HepG2 (cell line): ENCODE measurements around the gene EMILIN1. TPM values are rescaled to one million over a fixed set of nuclear protein-coding genes. Genes with fewer than 3 reads are reported as not detected.
A peak's percentile ranks its signal among the peaks of the same experiment; 100 is the strongest.

Source experiments
- CBFB ChIP-seq: sonication (generic); formaldehyde crosslinking; IDR thresholded peaks from 2 replicates; pipeline ENCODE4 v1.4.0; 2020; ENCODE audit warnings: missing genetic modification reagents
- EED ChIP-seq: sonication (generic); formaldehyde crosslinking; IDR thresholded peaks from 2 replicates; pipeline ENCODE4 v1.5.0; 2020; ENCODE audit warnings: mild to moderate bottlenecking, missing genetic modification reagents
- ETV5 ChIP-seq: IDR thresholded peaks from 2 replicates; pipeline ENCODE4 v1.6.1; 2018; ENCODE audit warnings: missing biosample characterization, missing genetic modification reagents, inconsistent platforms, borderline replicate concordance
- HMG20B ChIP-seq: conservative IDR thresholded peaks from 2 replicates; pipeline ENCODE4 v1.6.1; 2016; ENCODE audit warnings: missing genetic modification reagents, missing compliant biosample characterization
- KDM2A ChIP-seq: sonication (generic); formaldehyde crosslinking; IDR thresholded peaks from 2 replicates; pipeline ENCODE4 v1.4.0; 2020; ENCODE audit warnings: low read depth, missing genetic modification reagents, borderline replicate concordance
- MAZ ChIP-seq, 2 experiments: sonication (generic) in 1 of 2; formaldehyde crosslinking in 1 of 2; IDR thresholded peaks; 2 replicates each; pipeline versions ENCODE4 v1.5.0 to v1.6.1; 2012 to 2020; ENCODE audit warnings: low read depth in 2 of 2, mild to moderate bottlenecking in 2 of 2, borderline replicate concordance in 1 of 2, improper control_type of control experiment in 1 of 2, low read length in 1 of 2, missing genetic modification reagents in 1 of 2, moderate library complexity in 1 of 2
- PCBP1 ChIP-seq: fragments of 200-400 bp; formaldehyde crosslinking; IDR thresholded peaks from 2 replicates; pipeline ENCODE4 v1.6.1; 2017; ENCODE audit warnings: mild to moderate bottlenecking, low read depth, low read length, borderline replicate concordance
- SMAD9 ChIP-seq: sonication (generic); formaldehyde crosslinking; IDR thresholded peaks from 2 replicates; pipeline ENCODE4 v1.5.1; 2020; ENCODE audit warnings: mild to moderate bottlenecking, missing genetic modification reagents
- TBX2 ChIP-seq: sonication (generic); formaldehyde crosslinking; IDR thresholded peaks from 2 replicates; pipeline ENCODE4 v1.5.0; 2020; ENCODE audit warnings: missing genetic modification reagents, mild to moderate bottlenecking, borderline replicate concordance
- ZNF263 ChIP-seq: sonication (generic); formaldehyde crosslinking; IDR thresholded peaks from 2 replicates; pipeline ENCODE4 v1.4.0; 2020; ENCODE audit warnings: missing genetic modification reagents
- ZNF274 ChIP-seq: sonication (generic); formaldehyde crosslinking; IDR thresholded peaks from 2 replicates; pipeline ENCODE4 v1.5.1; 2020; ENCODE audit warnings: mild to moderate bottlenecking, missing genetic modification reagents
- ZNF33B ChIP-seq: sonication (generic); formaldehyde crosslinking; IDR thresholded peaks from 2 replicates; pipeline ENCODE4 v1.5.1; 2020; ENCODE audit warnings: mild to moderate bottlenecking, missing genetic modification reagents
- ZNF788 ChIP-seq: sonication (generic); formaldehyde crosslinking; IDR thresholded peaks from 2 replicates; pipeline ENCODE4 v1.5.0; 2020; ENCODE audit warnings: mild to moderate bottlenecking, missing genetic modification reagents, borderline replicate concordance
- ZSCAN12 ChIP-seq: sonication (generic); formaldehyde crosslinking; IDR thresholded peaks from 2 replicates; pipeline ENCODE4 v1.9.0; 2021; ENCODE audit warnings: mild to moderate bottlenecking, missing genetic modification reagents
- ZSCAN25 ChIP-seq: sonication (generic); formaldehyde crosslinking; IDR thresholded peaks from 2 replicates; pipeline ENCODE4 v1.8.0; 2022; ENCODE audit warnings: mild to moderate bottlenecking, missing genetic modification reagents
- polyA plus RNA-seq, 8 experiments: library from polyadenylated mRNA; depleted of rRNA in 3 of 8; stranded (reverse) in 7 of 8; unstranded in 1 of 8; fragments of >200 nt; fragmentation: Illumina TruSeq in 4 of 8; extraction: Trizol in 4 of 8; gene quantifications; 2 replicates each; pipeline versions ENCODE4 v1.2.1 to v1.2.3, GENCODE V29; 2011 to 2016; ENCODE audit warnings: low read depth in 4 of 8, missing spikeins in 1 of 8, mixed read lengths in 1 of 8; ENCODE audit not compliant: insufficient read depth in 1 of 8
- total RNA-seq, 5 experiments: library from RNA; depleted of rRNA; stranded (reverse); fragments of >200 nt; fragmentation: Illumina TruSeq; extraction: Trizol; gene quantifications; 2 replicates each; pipeline ENCODE4 v1.2.3, GENCODE V29; 2016; ENCODE audit warnings: low read depth in 1 of 5
- TF ChIP-seq, protein P1 (sequence below): sonication (generic); formaldehyde crosslinking; IDR thresholded peaks from 2 replicates; pipeline ENCODE4 v1.4.0; 2020; ENCODE audit warnings: missing genetic modification reagents
- TF ChIP-seq, protein P2 (sequence below): sonication (generic); formaldehyde crosslinking; IDR thresholded peaks from 2 replicates; pipeline ENCODE4 v1.4.0; 2020; ENCODE audit warnings: missing genetic modification reagents
- TF ChIP-seq, protein P3 (sequence below): sonication (generic); formaldehyde crosslinking; IDR thresholded peaks from 2 replicates; pipeline ENCODE4 v1.8.1; 2022; ENCODE audit warnings: mild to moderate bottlenecking, missing genetic modification reagents
- TF ChIP-seq, protein P4 (sequence below): sonication (generic); formaldehyde crosslinking; conservative IDR thresholded peaks from 2 replicates; pipeline ENCODE4 v1.8.1; 2023; ENCODE audit warnings: missing genetic modification reagents

EMILIN1 gene
- total and polyA plus RNA-seq, 2 of the 13 experiments (the other 11 are each of a cell fraction or from before 2014, with no cell fraction given): 8.1 to 9.7 TPM

DNA sequence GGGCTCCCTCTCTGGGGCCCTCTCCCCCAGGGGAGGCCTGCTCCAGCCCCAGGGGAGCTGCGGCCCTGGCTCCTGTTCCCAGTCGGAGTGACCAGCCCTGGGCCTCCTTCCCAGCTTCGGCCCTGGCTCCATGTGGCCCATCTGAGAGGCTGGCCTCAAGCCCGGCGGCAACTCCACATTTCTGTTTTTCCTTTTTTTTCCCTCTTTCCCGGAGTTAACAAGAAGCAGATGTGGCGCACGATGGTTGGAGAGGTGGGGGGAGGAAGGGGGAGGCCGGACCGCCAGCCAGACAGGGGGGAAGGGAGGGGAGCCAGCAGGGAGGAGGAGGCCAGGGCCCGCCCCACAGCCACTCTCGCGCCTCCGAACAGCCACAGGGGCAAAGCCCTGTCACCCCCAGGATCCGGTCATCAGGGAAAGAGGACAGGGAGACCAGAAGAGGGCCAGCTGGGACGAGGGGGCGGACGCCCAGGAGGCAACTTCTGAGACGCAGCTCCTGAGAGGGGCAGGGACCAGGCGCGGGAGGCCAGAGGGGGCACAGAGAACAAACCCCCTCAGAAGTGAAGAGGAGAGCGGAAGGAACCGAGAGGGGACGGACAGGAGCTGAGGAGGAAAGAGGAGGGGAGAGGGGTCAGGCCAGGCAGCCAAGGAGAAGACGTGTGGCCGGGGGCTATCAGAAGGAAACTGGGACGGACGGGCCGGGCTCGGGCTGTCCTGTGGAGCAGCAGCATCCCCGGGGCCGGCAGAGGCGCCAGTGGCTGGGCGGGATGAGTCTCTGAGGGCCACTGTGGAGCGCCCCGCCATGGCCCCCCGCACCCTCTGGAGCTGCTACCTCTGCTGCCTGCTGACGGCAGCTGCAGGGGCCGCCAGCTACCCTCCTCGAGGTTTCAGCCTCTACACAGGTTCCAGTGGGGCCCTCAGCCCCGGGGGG, at the start of gene EMILIN1 (continued):
- TF ChIP-seq, protein P1, sequence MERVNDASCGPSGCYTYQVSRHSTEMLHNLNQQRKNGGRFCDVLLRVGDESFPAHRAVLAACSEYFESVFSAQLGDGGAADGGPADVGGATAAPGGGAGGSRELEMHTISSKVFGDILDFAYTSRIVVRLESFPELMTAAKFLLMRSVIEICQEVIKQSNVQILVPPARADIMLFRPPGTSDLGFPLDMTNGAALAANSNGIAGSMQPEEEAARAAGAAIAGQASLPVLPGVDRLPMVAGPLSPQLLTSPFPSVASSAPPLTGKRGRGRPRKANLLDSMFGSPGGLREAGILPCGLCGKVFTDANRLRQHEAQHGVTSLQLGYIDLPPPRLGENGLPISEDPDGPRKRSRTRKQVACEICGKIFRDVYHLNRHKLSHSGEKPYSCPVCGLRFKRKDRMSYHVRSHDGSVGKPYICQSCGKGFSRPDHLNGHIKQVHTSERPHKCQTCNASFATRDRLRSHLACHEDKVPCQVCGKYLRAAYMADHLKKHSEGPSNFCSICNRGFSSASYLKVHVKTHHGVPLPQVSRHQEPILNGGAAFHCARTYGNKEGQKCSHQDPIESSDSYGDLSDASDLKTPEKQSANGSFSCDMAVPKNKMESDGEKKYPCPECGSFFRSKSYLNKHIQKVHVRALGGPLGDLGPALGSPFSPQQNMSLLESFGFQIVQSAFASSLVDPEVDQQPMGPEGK (CRISPR knock-in tag): peak; percentile 54
- TF ChIP-seq HMG20B (CRISPR knock-in tag) (no peak), ZNF274 (CRISPR knock-in tag) (peak; percentile 72), CBFB (CRISPR knock-in tag) (no peak), ZNF33B (0 out of 2 replicates have a peak, but pooled peaks have one; percentile 33), ETV5 (CRISPR knock-in tag) (0 out of 2 replicates have a peak, but pooled peaks have one; percentile 13), ZNF788 (CRISPR knock-in tag) (0 out of 2 replicates have a peak, but pooled peaks have one; percentile 45), ZSCAN12 (CRISPR knock-in tag) (no peak), SMAD9 (CRISPR knock-in tag) (0 out of 2 replicates have a peak, but pooled peaks have one; percentile 61), TBX2 (CRISPR knock-in tag) (0 out of 2 replicates have a peak, but pooled peaks have one; percentile 17), PCBP1 (0 out of 2 replicates have a peak, but pooled peaks have one; percentile 74), ZNF263 (CRISPR knock-in tag) (0 out of 2 replicates have a peak, but pooled peaks have one; percentile 0), EED (CRISPR knock-in tag) (0 out of 2 replicates have a peak, but pooled peaks have one; percentile 1), KDM2A (CRISPR knock-in tag) (0 out of 2 replicates have a peak, but pooled peaks have one; percentile 28), MAZ (IDR thresholded peaks at IDR 0.05; ENCODE audit: borderline replicate concordance, low read depth, low read length) (no peak), MAZ (CRISPR knock-in tag; IDR thresholded peaks at IDR 0.05; ENCODE audit: low read depth) (peak; percentile 63; the same call in 1 of the 2 replicates), ZSCAN25 (CRISPR knock-in tag) (peak; percentile 98)
- TF ChIP-seq, protein P2, sequence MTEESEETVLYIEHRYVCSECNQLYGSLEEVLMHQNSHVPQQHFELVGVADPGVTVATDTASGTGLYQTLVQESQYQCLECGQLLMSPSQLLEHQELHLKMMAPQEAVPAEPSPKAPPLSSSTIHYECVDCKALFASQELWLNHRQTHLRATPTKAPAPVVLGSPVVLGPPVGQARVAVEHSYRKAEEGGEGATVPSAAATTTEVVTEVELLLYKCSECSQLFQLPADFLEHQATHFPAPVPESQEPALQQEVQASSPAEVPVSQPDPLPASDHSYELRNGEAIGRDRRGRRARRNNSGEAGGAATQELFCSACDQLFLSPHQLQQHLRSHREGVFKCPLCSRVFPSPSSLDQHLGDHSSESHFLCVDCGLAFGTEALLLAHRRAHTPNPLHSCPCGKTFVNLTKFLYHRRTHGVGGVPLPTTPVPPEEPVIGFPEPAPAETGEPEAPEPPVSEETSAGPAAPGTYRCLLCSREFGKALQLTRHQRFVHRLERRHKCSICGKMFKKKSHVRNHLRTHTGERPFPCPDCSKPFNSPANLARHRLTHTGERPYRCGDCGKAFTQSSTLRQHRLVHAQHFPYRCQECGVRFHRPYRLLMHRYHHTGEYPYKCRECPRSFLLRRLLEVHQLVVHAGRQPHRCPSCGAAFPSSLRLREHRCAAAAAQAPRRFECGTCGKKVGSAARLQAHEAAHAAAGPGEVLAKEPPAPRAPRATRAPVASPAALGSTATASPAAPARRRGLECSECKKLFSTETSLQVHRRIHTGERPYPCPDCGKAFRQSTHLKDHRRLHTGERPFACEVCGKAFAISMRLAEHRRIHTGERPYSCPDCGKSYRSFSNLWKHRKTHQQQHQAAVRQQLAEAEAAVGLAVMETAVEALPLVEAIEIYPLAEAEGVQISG: peak; percentile 0; the same call in 1 of the 2 replicates
- TF ChIP-seq, protein P3, sequence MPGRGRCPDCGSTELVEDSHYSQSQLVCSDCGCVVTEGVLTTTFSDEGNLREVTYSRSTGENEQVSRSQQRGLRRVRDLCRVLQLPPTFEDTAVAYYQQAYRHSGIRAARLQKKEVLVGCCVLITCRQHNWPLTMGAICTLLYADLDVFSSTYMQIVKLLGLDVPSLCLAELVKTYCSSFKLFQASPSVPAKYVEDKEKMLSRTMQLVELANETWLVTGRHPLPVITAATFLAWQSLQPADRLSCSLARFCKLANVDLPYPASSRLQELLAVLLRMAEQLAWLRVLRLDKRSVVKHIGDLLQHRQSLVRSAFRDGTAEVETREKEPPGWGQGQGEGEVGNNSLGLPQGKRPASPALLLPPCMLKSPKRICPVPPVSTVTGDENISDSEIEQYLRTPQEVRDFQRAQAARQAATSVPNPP (CRISPR knock-in tag): no peak
- TF ChIP-seq, protein P4, sequence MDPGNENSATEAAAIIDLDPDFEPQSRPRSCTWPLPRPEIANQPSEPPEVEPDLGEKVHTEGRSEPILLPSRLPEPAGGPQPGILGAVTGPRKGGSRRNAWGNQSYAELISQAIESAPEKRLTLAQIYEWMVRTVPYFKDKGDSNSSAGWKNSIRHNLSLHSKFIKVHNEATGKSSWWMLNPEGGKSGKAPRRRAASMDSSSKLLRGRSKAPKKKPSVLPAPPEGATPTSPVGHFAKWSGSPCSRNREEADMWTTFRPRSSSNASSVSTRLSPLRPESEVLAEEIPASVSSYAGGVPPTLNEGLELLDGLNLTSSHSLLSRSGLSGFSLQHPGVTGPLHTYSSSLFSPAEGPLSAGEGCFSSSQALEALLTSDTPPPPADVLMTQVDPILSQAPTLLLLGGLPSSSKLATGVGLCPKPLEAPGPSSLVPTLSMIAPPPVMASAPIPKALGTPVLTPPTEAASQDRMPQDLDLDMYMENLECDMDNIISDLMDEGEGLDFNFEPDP (CRISPR knock-in tag): no peak
